Measurements from ENCODE around the gene NFIX. TPM values are rescaled to one million over a fixed set of nuclear protein-coding genes. Genes with fewer than 3 reads are reported as not detected.

The NFIX gene
- total RNA-seq, 1 donor from 2014 or later: 160 TPM

- intact Hi-C loops (cut with DNase I): no loop called here
- DNase-seq (no peak), ATAC-seq (ENCODE audit: poor library complexity) (no peak)
Measured at GRCh38 chr19:13100841-13101589, 105.7 kb downstream of the NFIX start.

- ATAC-seq (ENCODE audit: poor library complexity): no peak
Measured at GRCh38 chr19:13101590-13102415, 106.5 kb downstream of the NFIX start.

DNA sequence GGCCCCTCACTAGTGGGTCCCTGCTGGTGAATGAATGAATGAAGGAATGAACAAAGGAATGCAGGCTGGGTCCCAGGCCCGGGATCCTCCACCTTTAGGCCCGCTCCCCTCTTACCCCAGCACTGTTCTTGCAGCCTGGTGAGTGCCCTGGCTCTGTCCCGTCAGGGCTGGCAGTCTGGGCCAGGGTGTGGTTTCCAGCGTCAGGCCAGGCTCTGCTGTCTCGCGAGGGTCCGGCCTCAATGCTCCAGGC lies 107.1 kb downstream of the NFIX start:
- ATAC-seq (ENCODE audit: poor library complexity) (no peak), DNase-seq (no peak)
- intact Hi-C loops (cut with DNase I): no loop called here

More at GRCh38 chr19:13101590-13102415, 106.5 kb downstream of the NFIX start:
- intact Hi-C loops (cut with DNase I): no loop called here
- DNase-seq: no peak

DNA sequence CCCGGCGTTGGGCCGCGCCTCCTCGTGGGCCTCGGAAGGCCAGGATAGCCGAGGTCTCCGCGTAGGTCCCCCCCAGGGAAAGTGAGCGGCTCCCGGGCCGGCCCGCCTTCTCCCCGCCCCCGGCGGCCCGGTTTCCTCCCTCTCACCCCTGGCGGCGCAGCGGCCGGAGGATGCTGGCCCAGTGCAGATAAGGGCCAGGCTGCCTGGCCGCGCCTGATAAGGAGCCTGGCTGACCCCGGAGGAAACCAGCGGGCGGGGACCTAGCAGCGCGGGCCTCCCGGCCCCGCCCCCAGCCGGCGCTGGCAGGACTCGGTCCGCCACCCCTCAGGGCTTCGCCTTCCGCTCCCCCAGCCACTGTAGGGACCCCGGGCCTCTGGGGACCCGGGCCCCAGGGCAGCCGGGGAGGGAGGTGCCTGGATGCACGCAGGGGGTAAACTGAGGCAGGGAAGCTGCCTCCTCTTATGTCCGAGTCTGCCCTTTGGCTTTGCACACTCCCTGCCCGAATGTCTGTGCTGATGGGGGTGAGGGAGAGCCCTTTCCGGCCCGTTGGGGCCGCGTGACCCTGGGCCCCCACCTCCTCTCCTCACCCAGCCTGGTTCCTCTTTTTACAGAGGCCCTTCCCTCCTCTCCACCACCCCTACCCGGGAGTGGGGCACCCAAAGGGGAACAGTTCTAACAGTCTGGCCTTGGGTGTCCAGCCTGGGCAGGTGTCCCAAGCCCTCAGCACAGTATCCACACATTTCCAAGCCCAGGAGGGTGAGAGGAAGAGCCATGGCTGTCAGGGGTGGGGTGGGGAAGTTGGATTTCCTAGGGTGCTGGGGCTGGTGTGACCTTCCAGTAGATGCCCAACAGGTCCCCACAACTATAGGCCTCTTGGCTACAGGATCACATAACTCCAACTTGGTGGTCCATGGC lies 107.6 kb downstream of the NFIX start, which contains the start of gene LYL1:
Gene LYL1 (minus strand): TSS at position 193 of the 915 bp plus-strand sequence. CDS start 1,687 bp downstream, outside the sequence.
- ATAC-seq (ENCODE audit: poor library complexity): peak; percentile 75
- peak; percentile 94 for DNase-seq
- intact Hi-C loops (cut with DNase I): no loop called here

DNA sequence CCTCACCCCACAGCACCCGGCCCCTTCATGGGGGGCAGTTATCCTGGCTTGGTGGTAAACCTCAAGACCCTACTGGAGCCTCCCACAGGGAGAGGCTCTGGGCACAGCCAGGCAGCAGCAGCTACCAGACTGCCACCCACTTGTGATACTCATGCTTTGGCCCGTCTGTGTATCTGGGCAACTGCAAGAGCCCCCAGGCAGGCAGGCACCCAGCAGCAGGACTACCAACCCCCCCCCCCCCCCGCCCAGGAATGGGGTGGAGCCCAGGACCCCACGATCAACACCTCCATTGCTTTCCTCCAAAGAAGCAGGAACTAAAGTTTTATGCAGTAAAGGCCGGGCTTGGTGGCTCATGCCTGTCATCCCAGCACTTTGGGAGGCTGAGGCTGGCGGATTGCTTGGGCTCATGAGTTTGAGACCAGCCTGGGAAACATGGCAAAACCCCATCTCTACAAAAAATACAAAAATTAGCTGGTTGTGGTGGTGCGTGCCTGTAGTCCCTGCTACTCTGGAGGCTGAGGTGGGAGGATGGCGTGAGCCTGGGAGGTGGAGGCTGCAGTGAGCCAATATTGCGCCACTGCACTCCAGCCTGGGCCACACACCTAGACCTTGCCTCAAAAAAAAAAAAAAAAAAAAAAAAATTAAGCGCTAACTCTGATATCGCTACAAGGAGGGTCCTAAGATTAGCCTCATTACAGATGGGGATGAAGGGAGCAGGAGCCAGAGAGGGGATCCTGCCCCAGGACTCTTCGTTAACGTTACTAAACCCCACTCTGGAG lies 108.5 kb downstream of the NFIX start:
- no peak for DNase-seq
- intact Hi-C loops (cut with DNase I): no loop called here
- no peak for ATAC-seq (ENCODE audit: poor library complexity)

DNA sequence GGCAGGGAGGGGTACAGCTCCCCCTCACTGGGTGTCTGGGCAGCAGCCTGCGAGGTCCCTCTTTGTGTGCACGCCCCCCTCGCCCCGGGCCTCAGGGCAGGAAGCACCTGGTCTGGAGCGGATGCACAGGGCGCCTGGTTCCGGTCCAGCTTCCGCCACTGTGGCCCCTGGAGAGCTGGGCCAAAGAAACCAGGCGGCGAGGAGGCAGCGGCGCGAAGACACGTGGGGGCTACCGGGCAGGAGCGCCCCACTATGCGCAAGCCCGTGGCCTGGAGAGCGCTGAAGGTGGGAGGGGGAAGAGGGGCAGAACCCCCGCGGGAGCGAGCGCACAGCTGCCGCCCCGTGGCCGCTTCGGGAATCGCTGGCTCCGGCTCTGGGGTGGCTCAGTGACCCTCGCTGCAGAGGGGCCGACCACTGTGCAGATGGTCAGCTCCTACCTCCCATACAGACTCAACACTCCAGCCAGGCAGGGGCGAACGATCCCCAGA lies 109.1 kb downstream of the NFIX start:
- peak; percentile 85 for DNase-seq
- intact Hi-C loops (cut with DNase I): no loop called here
- ATAC-seq (ENCODE audit: poor library complexity): peak; percentile 11

GRCh38 chr19:13104848-13105711 lies 109.8 kb downstream of the NFIX start:
- DNase-seq (no peak), ATAC-seq (ENCODE audit: poor library complexity) (no peak)
- intact Hi-C loops (cut with DNase I): no loop called here

- DNase-seq (no peak), ATAC-seq (ENCODE audit: poor library complexity) (no peak)
- intact Hi-C loops (cut with DNase I): no loop called here
Measured at GRCh38 chr19:13109361-13110098, 114.3 kb downstream of the NFIX start.

DNA sequence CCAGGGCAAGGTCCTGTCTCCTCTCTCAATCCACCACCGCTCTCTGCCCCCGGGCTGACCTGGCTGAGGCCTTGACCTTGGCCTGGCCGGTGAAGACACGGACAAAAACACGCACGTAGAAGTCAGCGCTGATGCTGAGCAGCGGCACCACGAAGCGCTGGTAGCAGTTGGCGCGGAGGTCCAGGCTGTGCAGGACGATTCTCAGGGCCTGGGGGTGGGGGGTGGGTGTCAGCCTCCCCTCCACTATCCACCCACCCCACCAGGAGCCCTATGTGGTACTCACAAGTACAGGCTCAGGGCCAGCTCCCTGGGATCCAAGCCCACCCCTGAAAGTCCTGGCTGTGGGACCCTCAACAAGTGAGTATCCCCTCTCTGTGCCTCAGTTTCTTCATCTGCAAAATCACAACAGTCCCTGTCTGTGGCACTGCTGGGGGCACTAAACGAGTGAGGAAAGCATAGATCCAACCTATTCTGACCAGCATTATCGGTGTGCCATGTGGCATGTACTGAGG lies 114.9 kb downstream of the NFIX start:
- ATAC-seq (ENCODE audit: poor library complexity): no peak
- intact Hi-C loops (cut with DNase I): no loop called here
- no peak for DNase-seq

DNA sequence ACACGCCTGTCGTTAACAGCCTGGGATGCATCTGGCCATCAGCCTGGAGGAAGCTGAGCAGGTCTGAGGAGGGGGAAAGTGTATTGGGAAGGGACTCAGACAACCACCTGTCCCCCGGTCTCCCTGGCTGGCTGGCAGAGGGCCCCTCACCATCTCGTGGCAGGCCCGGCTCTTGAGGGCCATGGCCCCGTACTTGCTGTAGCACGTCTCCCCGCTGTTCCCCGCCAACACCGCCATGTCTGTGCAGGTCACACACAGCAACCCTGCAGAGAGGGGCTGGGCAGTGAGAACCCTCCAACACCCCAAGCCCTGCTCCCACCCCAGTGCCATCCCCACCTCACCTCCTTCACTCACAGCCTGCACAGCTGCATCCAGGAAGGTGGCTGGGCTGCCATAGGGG lies 117.3 kb downstream of the NFIX start:
- no peak for ATAC-seq (ENCODE audit: poor library complexity)
- intact Hi-C loops (cut with DNase I): no loop called here

GRCh38 chr19:13115936-13116281 lies 120.6 kb downstream of the NFIX start:
- DNase-seq (no peak), ATAC-seq (ENCODE audit: poor library complexity) (no peak)
- intact Hi-C loops (cut with DNase I): no loop called here

More for the DNA sequence above, 117.3 kb downstream of the NFIX start:
- DNase-seq: no peak

GRCh38 chr19:13116282-13117175 lies 121.3 kb downstream of the NFIX start, which contains the start of gene TRMT1:
TSS of gene TRMT1 (minus strand) at chr19:13116740. CDS start at chr19:13116399, 341 bp downstream.
- intact Hi-C loops (cut with DNase I): no loop called here
- ATAC-seq (ENCODE audit: poor library complexity) (peak; percentile 87), DNase-seq (peak; percentile 96)

DNA sequence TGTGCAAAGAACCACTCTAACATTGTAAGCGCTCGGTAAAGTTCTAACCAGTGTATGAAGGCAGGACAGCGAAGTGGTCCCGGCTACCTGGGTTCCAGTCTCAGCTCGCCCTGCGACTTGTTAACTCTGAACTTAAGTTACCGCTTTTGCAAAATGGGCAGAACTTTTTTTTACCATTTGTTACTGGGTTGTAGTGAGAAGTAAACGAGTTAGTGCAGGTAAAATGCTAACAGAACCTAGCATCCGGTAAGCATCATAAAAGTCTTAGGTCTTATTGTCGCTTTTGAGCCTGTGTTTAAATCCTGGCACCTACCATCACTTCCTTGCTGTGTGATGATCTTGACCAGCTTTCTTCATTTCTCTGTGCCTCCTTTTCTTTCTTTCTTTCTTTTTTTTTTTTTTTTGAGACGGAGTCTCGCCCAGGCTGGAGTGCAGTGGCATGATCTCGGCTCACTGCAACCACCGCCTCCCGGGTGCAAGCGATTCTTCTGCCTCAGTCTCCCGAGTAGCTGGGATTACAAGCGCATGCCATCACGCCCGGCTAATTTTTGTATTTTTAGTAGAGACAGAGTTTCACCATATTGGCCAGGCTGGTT lies 122.0 kb downstream of the NFIX start:
- no peak for DNase-seq
- intact Hi-C loops (cut with DNase I): no loop called here
- ATAC-seq (ENCODE audit: poor library complexity): peak; percentile 18

- peak; percentile 97 for ATAC-seq (ENCODE audit: poor library complexity)
- peak; percentile 94 for DNase-seq
- intact Hi-C loops (cut with DNase I): no loop called here
Measured at GRCh38 chr19:13117772-13118423, 122.6 kb downstream of the NFIX start, which contains the start of gene NACC1. TSS of gene NACC1 (plus strand) at chr19:13118264. CDS start at chr19:13135208, 16,944 bp downstream.

Measured in Right ventricle myocardium superior (tissue), 1 donor.